GDM1 (cell line): ENCODE data around the gene SOX6.

Experiments
- DNase-seq: peaks from one replicate; lab custom pipeline; 2025; lab: John Stamatoyannopoulos, UW

SOX6 gene

DNA sequence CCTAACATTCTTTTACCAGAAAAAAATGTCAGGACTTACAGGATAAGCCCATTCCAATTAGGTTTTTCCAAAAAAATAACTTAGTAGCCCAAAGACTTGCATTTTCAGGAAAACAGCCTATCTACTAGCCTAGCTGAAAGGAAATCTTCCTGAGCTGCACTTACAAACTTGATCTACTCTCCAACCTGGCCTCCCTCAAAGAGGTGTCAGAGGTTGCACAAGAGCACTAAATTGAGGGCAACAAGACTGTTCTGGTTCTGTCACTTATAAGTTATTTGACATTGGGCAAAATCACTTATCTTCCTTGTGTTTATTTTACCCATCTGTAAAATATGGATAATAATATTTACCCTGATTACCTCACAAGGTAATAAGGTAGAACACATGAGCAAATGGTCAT lies 7.9 kb upstream of the SOX6 start:
- no peak for DNase-seq

DNA sequence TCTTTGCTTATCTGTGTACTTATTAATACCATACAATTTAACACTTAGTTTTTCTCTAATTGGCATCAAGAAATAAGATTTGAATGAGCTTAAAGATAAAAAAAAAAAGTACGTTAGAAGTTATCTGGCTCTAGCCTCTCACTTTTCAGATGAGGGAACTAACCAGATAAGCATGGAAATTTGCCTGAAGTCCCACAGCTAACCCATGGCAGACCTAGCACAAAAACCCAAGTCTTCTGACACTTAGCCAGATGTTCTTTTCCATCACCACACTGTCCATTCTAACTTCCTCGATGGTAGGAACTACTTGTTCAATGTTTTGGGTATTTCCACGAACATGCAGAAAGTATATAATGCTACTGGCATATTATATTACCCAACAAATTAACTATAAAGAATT lies 7.4 kb upstream of the SOX6 start:
- no peak for DNase-seq

DNA sequence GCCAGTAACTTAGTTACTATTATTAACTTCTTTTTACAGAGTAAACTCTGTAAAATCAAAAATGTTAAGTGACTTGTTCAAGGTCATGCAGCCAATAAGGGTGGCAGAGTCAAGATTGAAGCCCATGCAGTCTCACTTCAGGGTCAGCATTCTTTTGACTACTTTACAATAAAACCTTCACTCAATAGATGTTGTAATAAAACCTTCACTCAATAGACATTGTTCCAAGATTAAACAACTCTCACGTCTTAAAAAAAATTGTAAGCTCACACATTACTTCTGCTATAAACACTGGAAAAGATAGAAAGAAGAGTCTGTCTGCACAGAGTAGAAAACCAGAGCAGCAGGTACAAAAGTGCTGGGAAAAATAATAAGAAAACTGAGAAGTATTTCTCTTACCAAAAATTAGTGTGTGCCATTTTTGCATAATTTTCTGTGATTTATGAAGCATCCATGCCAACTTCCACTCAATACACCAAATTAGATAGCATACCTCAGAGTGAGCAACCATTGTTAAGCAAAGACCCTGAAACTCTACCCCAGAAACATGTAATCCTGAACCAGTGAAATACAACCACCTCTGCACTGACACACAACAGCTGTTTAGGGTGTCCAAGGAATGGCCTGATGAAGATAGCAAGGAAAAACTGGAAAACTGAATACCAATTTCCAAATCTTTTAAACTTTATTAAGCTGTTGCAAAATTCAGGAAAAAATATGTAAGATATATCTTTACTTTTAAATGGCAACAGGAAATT lies 4.9 kb upstream of the SOX6 start:
- DNase-seq, result no peak

DNA sequence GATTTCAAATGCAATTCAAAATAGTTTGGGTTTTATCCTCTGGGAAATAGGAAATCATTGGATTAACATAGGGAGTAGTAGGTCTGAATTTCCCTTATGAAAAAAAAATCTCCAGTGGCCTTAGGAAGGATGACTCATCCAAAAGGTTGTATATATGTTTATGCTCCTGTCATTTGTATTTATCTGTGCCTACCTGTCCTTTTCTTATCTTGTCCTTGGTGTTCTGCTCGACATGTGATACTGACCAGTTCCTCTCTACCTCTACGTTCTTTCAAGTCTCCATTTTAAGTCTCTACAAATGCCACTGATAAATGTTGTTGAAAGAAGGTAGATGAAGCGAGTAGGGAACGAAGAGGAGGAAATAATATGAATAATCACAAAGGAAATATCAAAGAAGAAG lies 3.0 kb upstream of the SOX6 start:
- DNase-seq, result no peak

DNA sequence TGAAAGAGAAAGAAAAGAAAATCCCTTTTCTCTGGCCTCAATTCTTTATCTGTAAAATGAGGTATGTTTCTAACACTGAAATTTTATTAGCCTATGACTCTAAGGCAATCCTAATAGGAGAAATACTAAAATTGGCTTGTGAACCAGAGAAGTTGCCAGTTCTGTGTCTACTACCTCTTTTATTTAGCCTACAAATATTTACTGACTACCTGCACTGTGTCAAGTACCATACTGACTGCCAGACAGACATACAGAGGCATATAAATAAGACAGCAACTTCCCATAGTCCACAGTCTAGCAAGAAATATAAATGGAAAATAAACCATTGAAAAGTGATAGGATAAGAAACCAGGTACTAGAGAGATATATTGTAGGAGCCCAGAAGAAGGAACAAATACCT lies 2.4 kb upstream of the SOX6 start:
- no peak for DNase-seq

DNA sequence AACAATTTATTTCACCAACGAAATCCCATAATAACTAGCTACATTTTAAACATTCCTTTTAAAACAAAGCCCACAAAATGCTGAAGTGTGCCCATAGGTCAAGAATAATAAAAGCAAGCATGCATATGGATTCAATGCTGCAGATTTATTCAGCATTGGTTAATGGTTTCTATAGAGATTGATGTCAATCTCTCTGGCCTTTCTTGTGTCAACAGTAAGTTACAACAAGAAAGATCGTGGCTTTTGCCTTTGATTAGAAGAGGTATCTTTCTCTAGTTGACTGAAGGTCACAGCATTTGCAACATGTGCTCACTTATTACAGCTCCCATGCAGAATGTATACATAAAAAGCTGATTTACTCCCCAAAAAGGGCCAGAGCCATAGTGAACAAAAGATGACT lies 1.4 kb upstream of the SOX6 start:
- no peak for DNase-seq

DNA sequence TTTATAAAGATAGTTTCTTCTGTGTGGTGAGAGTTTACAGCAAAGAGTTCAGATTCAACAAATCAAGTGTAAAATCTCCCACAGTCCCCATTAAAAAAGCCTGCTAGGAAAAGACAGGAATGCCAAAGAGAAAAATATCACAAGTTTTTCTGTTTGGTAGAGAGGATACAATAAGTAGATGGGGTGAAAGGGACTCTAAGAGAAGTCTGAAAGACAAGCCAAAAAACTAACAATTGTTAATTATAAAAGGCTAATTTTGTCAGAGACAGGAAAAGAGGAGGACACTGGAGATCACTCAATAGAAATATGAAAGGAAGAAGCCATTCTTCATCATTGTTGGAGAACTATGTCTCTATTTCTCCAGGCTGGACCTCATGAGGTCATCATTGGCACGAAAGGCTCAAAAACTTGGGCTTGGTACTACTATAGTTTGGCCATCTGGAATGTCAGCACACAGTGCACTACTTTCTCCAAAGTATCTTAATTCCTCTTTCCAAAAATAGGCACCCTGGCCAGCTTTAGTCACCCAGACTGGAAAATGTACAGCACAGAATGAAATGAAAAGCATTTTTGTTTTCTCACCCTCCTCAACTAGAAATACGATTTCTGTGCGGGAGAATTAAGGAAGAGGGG lies 531 bp upstream of the SOX6 start:
- DNase-seq, result no peak

DNA sequence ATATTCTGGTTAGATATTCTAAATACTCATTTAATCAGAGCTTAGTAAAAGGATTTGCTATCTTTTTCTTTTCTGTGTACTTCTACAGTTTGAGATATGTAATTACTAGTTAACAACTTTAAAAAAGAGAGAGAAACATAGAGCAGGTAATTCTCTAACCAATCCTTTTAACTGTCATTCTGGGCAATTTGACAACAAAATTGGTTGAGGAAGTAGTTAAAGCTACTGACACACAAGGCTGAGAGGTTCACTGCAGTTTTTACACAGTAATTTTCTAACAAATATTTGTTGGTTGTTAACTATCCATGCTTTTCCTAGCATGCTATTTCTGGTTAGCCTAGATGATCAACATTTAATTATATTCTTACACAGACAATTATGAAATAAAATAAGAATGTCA lies 3.6 kb downstream of the SOX6 start:
- DNase-seq, result no peak

DNA sequence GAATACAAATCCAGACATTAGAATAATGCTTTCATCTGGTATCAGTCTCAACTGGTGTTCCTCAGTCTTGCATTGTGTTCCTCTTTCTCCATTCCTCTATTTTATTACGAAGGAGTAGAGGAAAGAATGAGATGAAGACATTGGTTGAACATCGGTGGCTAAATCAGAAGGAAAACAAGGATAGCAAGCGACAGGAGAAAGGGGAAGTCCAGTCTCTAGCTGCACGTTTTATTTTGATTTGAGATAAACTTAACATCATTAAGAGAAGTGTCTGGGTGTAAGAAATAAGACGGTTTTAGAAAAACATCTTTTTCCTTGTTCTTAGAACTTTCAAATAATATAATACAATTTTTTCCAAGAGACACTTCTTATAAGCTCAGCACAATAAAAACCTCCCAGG lies 6.2 kb downstream of the SOX6 start:
- no peak for DNase-seq

DNA sequence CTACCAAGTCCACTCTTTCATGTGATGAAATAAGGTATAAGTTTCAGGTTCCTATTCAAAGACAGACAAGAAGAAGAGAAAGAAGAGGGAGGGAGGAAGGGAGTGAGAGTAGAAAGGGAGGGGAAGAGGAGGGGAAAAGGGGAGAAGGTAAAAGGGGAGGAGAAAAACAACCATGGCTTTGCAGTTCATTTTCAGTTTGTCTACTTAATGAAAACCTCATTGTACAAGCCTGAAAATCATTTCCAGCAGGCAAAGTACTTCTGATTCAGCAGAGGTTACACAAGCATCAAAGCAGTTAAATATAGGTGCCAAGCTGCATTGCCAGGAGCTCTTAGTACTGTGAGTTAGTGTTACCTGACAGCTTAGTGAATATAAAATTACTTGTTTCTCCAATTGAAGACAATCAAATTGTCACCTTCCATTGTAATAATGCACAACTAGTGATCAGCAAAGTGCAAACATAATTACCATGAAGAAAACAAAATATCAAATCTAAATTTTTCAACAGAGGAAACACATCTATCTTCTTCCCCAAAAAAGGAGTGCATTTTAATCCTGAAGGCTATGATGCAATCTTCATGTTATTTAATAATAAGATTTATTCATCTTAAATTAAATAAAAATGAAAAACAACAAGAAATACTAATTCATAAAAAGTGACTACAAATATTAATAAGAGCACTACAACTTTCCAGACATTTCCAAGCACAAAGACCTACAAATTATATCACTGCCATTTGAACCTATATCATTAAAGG lies 8.2 kb downstream of the SOX6 start:
- DNase-seq, result no peak

DNA sequence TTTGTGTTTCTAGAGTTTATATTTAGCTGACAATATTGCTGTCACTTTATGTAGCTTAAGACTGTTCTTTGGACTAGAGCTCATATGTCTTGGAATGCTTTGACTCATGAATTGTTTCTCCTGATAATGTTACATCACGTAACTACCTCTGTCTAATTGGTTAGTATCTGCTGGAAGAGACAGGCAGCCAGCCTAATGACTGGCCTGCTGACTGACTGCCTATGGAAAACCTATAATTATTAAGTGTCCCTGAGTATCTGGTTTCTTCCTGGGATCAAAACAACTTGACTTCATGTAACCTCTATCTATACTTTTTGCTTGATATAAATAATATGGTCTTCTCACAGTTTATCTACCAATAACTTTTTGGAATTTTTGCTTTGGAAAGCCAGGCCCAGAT lies 9.4 kb downstream of the SOX6 start:
- DNase-seq, result no peak

DNA sequence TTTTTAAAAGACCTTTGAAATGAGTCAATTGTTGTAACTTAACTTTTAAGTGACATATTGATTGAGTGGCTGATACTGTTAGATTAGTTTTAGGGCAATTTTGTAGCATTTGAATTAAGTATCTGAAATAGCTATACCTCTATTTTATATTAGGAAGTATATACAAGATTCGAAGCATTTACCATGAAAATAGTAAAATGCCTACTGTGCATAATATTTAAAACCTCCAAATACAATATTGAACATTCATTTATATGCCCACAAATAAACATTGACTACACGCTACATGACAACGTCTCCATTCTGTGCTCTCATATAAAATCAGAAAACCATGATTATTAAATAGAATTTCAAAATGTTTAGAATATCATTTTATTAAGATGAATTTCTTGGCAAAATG lies 14.5 kb downstream of the SOX6 start:
- DNase-seq, result no peak

DNA sequence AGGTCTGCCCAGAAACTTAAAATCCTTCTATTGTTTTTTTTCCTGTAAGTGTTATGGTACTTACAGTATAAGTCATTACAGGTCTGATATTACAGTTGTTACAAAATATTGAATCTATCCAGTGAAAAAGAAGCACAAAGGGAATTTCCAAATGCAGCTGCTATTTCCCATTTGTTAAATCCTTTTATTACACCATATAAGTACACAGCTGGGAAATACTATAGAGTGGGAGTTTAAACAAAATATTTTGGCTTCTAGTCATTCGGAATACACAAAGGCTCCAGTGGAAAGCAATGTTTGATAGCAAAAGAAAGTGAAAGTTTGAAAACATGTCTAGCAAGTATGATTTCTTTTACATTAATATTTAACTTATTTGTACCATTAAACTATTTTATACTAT lies 18.0 kb downstream of the SOX6 start:
- DNase-seq, result no peak

DNA sequence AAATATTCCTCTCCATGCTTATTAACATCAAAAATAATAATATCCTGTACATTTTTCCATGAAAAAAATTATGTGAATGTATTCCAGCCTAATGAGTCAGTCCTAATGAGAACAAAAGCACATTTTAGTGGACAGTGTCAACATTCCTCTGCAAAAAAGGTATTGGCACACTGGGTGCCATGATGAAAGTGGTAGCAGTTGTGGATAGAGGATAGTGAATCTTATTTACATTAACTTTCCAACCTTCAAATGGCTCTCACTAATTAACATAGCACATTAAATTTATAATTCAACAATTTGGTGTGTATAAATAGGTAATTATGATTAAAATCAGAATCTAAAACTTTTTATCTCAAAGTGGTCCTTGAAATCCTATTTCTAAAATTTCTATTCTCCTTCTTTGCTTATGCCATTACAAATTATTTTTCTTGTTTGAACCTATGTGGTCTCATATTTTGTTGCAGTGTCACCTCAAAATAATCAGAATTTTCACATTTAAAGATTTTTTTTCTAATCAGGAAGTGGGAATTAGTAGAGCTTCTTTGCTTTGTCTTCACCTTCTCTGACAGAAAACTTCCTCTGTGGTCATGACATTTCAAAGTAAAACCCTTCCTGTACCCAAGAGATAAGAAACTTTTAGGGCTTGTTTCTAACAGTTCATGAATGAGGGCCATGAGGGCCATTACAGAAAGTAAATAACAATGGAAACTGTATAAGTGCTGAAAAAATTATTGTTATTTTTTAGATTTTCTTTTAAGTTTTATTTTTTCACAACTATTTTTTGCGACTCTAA lies 18.7 kb downstream of the SOX6 start:
- DNase-seq, result no peak

DNA sequence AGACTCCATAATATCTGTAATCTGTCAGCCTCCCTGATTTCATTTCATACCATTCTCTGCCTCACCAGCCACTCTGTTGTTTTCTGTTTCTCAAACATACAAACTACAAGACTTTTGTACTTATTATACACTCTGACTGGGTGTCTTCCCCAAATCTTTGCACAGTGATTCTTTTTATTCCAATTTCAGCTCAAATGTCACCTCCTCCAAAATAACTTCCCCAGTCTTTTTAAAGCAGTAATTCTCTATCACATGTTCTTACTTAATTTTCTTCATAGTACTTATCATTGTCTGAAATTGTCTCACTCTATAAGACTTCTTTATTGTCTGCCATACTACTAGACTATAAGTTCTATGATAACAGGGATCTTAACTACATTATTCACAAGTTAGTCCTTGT lies 19.6 kb downstream of the SOX6 start:
- DNase-seq, result no peak

DNA sequence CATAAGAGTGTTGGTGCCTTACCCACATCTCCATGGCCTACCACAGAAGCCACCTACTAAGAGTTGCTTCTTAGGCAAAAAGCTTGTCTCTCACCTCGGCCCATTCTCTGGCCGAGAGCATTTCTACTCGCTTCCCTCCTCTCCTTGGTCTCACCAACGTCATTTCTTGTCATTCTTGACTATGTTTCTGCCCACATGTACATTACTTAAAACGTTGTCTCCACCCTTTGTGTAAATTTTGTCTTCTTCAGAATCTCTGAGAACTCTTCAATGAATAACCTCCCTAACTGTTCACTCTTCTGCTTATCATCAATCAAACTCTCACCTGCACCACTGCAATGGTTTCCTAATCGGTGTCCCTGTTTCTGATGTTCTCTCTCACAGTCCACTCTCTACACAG lies 20.1 kb downstream of the SOX6 start:
- DNase-seq, result no peak

DNA sequence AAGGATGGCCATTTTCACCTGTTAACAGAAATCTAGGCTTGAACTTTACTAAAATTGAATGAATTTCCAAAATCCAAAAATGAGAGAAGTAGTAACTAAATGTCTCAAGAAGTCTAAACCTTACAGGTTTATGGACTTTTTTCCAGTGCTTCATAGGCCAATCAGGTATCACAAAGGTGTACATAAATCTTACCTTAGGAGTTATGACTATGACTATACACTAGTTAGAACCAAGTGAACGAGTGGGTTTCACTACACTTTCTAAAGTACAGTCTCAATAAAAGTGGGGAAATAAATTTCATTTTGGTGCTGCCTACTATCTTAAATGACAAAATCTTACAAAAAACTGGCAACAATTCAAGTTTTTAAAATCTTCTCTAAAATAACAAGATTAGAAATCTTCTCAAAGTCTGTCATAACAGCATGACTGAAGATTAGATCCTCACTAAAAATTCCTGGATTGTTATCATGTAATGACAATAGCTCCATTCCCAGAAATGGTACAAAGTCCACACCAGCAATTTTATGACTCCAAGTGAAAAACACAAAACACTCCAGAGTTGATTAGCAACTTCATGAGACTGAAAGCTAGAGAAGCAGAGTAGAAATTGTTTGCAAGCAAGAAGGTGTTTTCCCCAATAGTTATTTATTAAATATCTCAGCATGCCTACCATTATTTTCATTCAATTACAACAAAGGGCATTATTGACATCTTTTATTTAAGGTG lies 20.9 kb downstream of the SOX6 start:
- DNase-seq, result no peak

DNA sequence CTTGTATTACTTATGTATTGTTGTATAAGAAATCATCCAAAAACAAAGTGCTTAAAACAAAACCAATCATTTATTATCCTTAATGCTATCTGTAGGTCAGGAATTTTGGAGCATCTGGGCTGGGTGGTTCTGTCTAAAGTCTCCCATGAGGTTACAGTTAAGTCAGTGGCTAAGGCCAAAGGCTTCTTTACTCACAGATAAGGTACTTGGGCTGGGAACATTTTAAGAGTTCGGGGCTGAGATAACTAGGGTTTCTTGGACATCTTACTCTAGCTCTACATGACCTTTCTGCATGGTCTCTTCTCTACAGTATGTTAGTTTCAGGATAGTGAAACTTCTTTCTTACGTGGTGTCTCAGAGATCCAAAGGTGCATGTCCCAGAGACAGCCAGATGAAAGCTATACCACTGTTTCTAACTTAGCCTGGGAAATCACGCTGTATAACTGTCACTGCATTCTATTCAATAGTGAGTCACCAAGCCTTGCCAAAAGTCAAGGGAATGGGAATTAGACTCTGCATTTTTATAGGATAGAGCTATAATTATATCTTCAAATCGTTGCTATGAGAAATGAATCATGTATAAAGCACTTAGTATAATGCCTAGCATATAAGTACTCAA lies 29.6 kb downstream of the SOX6 start:
- DNase-seq, result no peak

DNA sequence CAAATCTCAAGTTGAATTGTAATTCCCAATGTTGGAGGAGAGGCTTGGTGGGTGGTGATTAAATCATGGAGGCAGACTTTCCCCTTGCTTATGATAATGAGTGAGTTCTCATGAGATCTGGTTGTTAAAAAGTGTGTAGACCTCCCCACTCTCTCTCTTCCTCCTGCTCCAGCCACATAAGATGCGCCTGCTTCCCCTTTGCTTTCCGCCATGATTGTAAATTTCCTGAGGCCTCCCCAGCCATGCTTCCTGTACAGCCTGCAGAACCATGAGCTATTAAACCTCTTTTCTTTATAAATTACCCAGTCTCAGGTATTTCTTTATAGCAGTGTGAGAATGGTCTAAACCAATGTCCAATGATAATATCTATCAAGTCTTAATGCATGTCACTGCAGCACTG lies 34.2 kb downstream of the SOX6 start:
- DNase-seq, result no peak

DNA sequence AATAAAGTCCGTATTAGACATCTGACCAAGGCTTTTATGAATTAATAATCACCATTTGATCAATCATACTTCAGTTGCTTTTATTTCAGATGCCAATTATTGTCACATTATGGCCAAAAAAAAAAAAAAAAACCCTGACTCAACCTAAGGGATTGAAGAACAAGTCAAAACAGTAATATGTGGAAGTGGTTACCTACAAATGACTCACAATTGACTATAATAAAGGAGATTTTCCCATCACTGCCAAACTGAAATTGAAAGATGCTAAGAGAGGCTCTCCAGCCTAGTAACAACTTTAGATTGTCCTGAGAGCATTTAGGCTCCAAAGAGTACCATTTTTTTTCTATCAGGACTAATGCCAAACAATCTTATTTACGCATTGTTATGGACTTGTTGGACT lies 35.2 kb downstream of the SOX6 start:
- no peak for DNase-seq

DNA sequence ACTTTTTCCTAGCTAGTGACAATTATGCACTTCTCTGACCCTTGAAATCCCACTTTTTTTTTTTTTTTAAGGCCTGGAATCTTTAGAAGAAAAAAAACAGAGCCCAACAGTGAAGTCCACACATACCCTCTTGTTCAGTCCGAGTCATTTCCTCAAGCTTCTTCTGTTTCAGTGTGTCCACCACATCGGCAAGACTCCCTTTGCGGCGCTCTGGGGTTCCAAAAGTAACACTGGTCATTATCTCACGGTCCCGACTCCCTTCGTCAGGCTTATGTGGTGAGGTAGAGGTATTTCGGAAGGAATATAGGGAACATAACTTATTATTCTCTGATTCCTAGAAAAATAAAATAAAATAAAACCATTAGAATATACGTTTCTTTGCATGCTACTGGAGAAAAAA lies 38.0 kb downstream of the SOX6 start:
- DNase-seq, result no peak
